ENCODE measurements around the gene FARS2.
A peak's percentile ranks its signal among the peaks of the same experiment; 100 is the strongest.

FARS2 gene

GRCh38 chr6:5670811-5671561 is 409.7 kb downstream of the FARS2 start:
- ChIA-PET POLR2A (ENCODE audit: low non-redundant PET) (no interaction called here), CTCF (no interaction called here)
- peak; percentile 42 for DNase-seq (ENCODE audit: low spot score)
- peak overlapping the region; percentile 82 for H3K27ac ChIP-seq
- no peak for TF ChIP-seq CTCF (conservative IDR thresholded peaks at IDR 0.05; ENCODE audit: low read depth)

DNA sequence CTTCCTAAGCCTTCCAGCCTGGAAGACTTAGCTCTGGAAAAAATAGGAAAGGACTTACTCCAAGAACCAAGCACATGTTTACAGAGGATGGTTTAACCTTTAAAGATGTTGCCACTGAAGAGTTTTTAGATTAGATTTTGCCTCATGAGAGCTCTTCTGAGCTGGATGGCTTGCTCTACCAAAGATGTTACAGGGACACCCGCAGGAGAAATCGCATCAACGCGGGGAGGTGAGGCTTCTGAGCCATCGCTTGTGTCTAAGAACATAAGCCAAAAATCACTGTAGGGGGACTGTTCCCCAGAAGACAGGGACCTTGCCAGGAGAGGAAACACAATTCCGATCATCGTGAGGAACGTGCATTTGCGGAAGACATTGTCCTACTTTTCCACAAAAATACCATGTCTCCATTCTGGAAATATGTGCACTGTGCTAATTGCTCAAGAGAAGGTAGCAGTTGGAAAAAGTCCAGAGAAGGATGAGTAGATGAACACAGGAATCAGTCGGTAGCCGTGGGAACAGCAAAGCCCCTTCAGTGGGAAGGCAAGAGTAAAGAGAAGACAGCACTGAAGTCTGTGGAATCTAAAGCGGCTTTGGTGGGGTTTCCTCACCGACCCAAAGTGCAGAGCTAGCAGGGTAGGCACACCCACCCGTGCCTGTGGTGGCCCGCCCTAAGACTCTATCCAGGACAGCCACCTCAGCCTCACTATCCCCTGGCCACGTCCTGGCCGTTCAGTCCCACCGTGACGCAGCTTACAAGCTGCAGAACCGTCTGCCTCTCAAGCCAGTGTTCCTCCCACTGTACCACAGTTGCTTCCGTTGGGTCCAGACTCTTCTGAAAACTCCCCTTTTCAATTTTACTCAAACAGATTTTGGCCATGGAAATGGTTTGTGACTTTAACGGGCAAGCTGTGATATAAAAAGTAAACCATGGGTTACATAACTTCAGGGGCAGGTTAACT is 410.6 kb downstream of the FARS2 start:
- POLR2A ChIA-PET (ENCODE audit: low non-redundant PET): no interaction called here
- CTCF ChIA-PET: no interaction called here
- no peak for DNase-seq (ENCODE audit: low spot score)
- TF ChIP-seq CTCF (conservative IDR thresholded peaks at IDR 0.05; ENCODE audit: low read depth): no peak
- peak overlapping the region; percentile 82 for H3K27ac ChIP-seq

- no peak for TF ChIP-seq CTCF (conservative IDR thresholded peaks at IDR 0.05; ENCODE audit: low read depth)
- POLR2A ChIA-PET (ENCODE audit: low non-redundant PET): no interaction called here
- peak; percentile 81 for DNase-seq (ENCODE audit: low spot score)
- CTCF ChIA-PET: no interaction called here
- peak overlapping the region; percentile 82 for H3K27ac ChIP-seq
Observed at GRCh38 chr6:5672581-5673011, 411.3 kb downstream of the FARS2 start.

GRCh38 chr6:5673019-5673790 is 411.9 kb downstream of the FARS2 start:
- TF ChIP-seq CTCF (conservative IDR thresholded peaks at IDR 0.05; ENCODE audit: low read depth): no peak
- POLR2A ChIA-PET (ENCODE audit: low non-redundant PET): no interaction called here
- no peak for DNase-seq (ENCODE audit: low spot score)
- no peak overlapping the region; the same call in 1 of the 2 replicates for H3K27ac ChIP-seq
- CTCF ChIA-PET: interaction anchor here (0.6 kb wide), 1 partner anchor 230 kb away, joined by 3 read pairs; no protein-coding TSS in a partner anchor

DNA sequence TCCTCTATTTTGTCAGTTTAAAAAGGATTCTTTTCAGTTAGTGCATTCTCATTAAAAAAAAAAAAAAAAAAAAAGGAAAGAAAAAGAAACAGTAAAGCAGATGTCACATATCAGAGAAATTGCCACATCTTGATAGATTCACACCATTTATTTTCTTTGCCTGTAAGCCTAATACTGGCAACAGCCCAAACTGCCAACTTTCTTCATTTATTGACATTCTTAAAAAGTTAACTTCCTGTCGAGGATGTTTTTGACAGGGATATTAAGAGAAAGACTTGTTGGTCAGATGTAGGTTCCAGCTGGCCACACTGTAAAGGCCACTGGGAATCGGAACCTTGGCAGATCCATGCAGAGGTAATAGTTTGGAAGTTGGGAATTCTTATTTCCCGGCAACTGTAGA is 412.8 kb downstream of the FARS2 start:
- DNase-seq (ENCODE audit: low spot score): no peak
- ChIA-PET CTCF (interaction anchor here (0.6 kb wide), 1 partner anchor 231 kb away, joined by 3 read pairs; no protein-coding TSS in a partner anchor), POLR2A (ENCODE audit: low non-redundant PET) (no interaction called here)
- TF ChIP-seq CTCF (conservative IDR thresholded peaks at IDR 0.05; ENCODE audit: low read depth): no peak
- H3K27ac ChIP-seq: no peak overlapping the region

GRCh38 chr6:5674721-5675120 is 413.4 kb downstream of the FARS2 start:
- H3K27ac ChIP-seq: no peak overlapping the region
- CTCF ChIA-PET: no interaction called here
- POLR2A ChIA-PET (ENCODE audit: low non-redundant PET): no interaction called here
- TF ChIP-seq CTCF (conservative IDR thresholded peaks at IDR 0.05; ENCODE audit: low read depth): no peak
- DNase-seq (ENCODE audit: low spot score): no peak
